ENCODE data around the gene GRIK4. TPM values are rescaled to one million over a fixed set of nuclear protein-coding genes. Genes with fewer than 3 reads are reported as not detected.

Gene GRIK4
- polyA plus RNA-seq, 1 donor, result 0.94 TPM

DNA sequence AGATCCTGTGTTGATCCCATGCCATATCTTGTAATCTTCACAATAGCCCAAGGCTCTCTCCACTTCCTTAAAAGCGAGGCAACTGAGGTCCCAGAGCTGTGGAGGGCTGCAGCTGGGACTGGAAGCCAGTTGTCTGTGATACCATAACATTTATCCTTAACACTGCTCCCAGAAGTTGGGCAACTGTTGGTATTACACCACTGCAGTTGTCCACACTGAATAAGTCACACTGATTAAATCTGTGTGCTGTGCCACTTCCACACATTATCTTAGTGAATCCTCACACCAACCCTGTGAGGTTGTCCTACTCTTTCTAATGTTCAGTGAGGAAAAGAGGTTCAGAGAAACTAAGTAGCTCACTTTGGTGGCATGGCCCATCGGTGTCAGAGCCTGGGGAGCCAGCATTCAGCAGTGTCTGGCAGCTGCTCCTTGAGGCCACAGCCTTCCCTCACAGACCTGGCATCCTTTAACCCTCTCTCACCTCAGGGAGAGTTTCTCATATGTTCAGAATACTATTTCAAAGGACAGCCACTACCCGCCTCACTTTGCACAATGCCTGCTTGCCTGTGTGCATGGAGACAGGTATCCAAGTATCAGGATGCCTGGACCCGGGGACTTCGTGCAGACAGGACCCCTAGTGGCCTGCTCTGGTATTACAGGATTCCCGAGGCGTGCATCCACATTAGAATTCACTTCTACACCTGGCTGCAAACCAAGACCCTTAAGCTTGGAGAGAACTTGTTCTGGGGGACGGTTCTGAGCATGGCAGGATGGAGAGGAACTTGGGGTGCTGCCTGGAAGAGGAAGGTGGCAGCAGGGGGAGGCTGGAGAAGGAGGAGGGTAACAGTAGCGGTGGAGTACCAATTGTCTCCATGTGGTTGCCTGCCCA, 290.5 kb downstream of the GRIK4 start:
- H3K4me1 ChIP-seq (ENCODE audit: control insufficient read depth, insufficient read depth, low read length), result no peaks in the 10 kb centered on the region
- H3K27ac ChIP-seq (ENCODE audit: low read length), result no peak overlapping the region
- H3K4me3 ChIP-seq (ENCODE audit: low read length), result no peak overlapping the region
- H3K27me3 ChIP-seq (ENCODE audit: control insufficient read depth, insufficient read depth, low read length), result no peaks in the 10 kb centered on the region
- peak; percentile 54 to 57 for DNase-seq
- H3K36me3 ChIP-seq (ENCODE audit: control insufficient read depth, insufficient read depth, low read length), result no peaks in the 10 kb centered on the region
- H3K9me3 ChIP-seq (ENCODE audit: control insufficient read depth, low read depth, low read length), result no peaks in the 10 kb centered on the region
- WGBS (ENCODE audit: insufficient coverage, low lambda C conversion rate), result no CpG with 5 or more reads among the region's 9 CpGs

DNA sequence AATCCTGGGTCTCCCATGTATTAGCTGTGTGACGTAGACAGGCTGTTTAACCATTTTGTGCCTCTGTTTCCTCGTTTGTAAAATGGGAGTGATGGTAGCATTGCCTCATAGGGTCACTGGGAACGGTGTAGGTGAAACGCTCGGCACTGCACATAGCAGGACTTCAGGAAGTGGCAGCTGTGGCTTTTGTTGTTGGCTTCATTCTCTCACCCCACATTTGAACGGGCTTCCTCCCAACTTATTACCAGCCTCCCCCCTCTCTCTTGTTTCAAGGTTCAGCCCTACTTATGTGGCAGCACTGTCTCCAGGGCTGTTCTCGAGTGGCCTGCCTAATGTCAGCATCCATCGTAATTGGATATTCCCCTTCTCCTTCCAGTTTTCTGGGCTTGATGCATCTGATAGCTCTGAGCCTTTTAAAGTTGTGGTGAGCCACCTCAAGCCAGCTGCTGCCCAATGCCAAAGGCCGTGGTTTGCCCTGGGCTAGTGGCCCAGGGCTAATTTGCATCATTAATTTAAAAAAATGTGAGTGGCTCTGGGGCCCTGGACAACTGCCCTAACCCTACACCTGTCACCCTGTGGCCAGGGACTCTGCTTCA, 294.5 kb downstream of the GRIK4 start:
- Histone ChIP-seq H3K27me3 (ENCODE audit: control insufficient read depth, insufficient read depth, low read length) (no peaks in the 10 kb centered on the region), H3K4me1 (ENCODE audit: control insufficient read depth, insufficient read depth, low read length) (no peaks in the 10 kb centered on the region), H3K36me3 (ENCODE audit: control insufficient read depth, insufficient read depth, low read length) (no peaks in the 10 kb centered on the region), H3K9me3 (ENCODE audit: control insufficient read depth, low read depth, low read length) (no peaks in the 10 kb centered on the region), H3K4me3 (ENCODE audit: low read length) (no peak overlapping the region), H3K27ac (ENCODE audit: low read length) (no peak overlapping the region)
- no peak for DNase-seq
- no CpG with 5 or more reads among the region's 9 CpGs for WGBS (ENCODE audit: insufficient coverage, low lambda C conversion rate)

DNA sequence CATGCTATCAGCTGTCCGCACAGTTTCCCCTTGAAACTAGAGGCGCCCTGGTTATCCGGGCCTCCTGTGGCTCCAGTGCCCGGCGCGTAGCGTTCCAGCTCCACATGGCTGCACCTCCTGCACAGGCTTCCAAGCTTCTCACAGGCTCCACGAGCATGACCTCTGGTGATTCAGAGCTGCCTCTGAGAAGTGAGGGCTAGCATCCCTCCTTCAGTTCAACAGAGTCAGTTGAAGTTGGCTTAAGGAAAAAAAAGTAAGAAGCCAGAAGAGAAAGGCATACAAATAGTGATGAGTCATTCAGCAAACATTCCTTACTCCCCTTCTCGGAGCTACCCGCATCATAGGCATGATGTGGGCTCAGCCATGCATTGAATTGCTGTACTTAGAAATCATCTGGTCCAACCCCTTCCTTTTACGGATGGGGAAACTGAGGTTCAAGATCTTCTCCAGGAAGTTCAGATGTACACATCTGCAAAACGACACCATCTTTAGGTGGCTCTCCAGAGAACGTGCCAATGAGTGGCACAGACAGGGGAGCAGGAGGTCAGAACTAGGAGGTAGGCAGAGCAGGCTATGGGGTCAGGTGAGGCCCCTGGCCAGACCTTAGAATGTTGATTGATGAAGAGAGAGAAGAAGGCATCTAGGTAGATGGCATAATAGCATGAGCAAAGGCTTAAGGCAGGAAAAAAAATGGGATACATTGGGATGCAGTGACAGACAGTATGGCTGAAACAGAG, 296.0 kb downstream of the GRIK4 start:
- Histone ChIP-seq H3K4me3 (ENCODE audit: low read length) (no peak overlapping the region), H3K27ac (ENCODE audit: low read length) (no peak overlapping the region), H3K27me3 (ENCODE audit: control insufficient read depth, insufficient read depth, low read length) (no peaks in the 10 kb centered on the region), H3K36me3 (ENCODE audit: control insufficient read depth, insufficient read depth, low read length) (no peaks in the 10 kb centered on the region), H3K9me3 (ENCODE audit: control insufficient read depth, low read depth, low read length) (no peaks in the 10 kb centered on the region), H3K4me1 (ENCODE audit: control insufficient read depth, insufficient read depth, low read length) (no peaks in the 10 kb centered on the region)
- WGBS (ENCODE audit: insufficient coverage, low lambda C conversion rate), result no CpG with 5 or more reads among the region's 13 CpGs
- no peak for DNase-seq

GRCh38 chr11:120808616-120809050, 297.1 kb downstream of the GRIK4 start:
- no peak overlapping the region for H3K27ac ChIP-seq (ENCODE audit: low read length)
- DNase-seq, result no peak
- no CpG with 5 or more reads among the region's 5 CpGs for WGBS (ENCODE audit: insufficient coverage, low lambda C conversion rate)

GRCh38 chr11:120810251-120810650, 298.7 kb downstream of the GRIK4 start:
- no peaks in the 10 kb centered on the region for H3K36me3 ChIP-seq (ENCODE audit: control insufficient read depth, insufficient read depth, low read length)
- no peak overlapping the region for H3K4me3 ChIP-seq (ENCODE audit: low read length)
- H3K27me3 ChIP-seq (ENCODE audit: control insufficient read depth, insufficient read depth, low read length), result no peaks in the 10 kb centered on the region
- no peaks in the 10 kb centered on the region for H3K4me1 ChIP-seq (ENCODE audit: control insufficient read depth, insufficient read depth, low read length)
- no peaks in the 10 kb centered on the region for H3K9me3 ChIP-seq (ENCODE audit: control insufficient read depth, low read depth, low read length)
- no peak overlapping the region for H3K27ac ChIP-seq (ENCODE audit: low read length)
- no peak for DNase-seq
- WGBS (ENCODE audit: insufficient coverage, low lambda C conversion rate), result no CpG with 5 or more reads among the region's 2 CpGs

More at GRCh38 chr11:120808616-120809050, 297.1 kb downstream of the GRIK4 start:
- H3K9me3 ChIP-seq (ENCODE audit: control insufficient read depth, low read depth, low read length), result no peaks in the 10 kb centered on the region
- H3K4me1 ChIP-seq (ENCODE audit: control insufficient read depth, insufficient read depth, low read length), result no peaks in the 10 kb centered on the region
- no peaks in the 10 kb centered on the region for H3K27me3 ChIP-seq (ENCODE audit: control insufficient read depth, insufficient read depth, low read length)
- H3K4me3 ChIP-seq (ENCODE audit: low read length), result no peak overlapping the region
- no peaks in the 10 kb centered on the region for H3K36me3 ChIP-seq (ENCODE audit: control insufficient read depth, insufficient read depth, low read length)

DNA sequence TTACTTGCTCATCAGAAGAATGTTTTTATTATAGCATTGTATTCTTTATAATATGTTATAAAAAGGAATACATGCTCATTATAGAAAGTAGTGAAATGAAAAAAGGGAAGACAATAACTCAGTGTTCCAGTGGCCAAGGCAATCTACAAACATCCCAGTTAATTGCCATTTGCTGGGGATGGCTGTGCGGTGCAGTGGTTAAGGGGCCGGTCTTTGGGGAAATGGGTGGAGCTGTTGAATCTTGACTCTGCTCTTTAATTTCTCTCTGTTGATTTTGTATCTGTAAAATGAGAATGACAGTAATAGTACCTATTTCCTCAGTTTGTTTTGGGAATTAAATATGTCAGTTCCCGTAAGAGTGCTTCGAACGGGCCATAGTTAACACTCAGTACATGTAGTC, 299.7 kb downstream of the GRIK4 start:
- Histone ChIP-seq H3K36me3 (ENCODE audit: control insufficient read depth, insufficient read depth, low read length) (no peaks in the 10 kb centered on the region), H3K4me3 (ENCODE audit: low read length) (no peak overlapping the region), H3K4me1 (ENCODE audit: control insufficient read depth, insufficient read depth, low read length) (no peaks in the 10 kb centered on the region), H3K27ac (ENCODE audit: low read length) (no peak overlapping the region), H3K27me3 (ENCODE audit: control insufficient read depth, insufficient read depth, low read length) (no peaks in the 10 kb centered on the region), H3K9me3 (ENCODE audit: control insufficient read depth, low read depth, low read length) (no peaks in the 10 kb centered on the region)
- no CpG with 5 or more reads among the region's 5 CpGs for WGBS (ENCODE audit: insufficient coverage, low lambda C conversion rate)
- DNase-seq, result no peak

DNA sequence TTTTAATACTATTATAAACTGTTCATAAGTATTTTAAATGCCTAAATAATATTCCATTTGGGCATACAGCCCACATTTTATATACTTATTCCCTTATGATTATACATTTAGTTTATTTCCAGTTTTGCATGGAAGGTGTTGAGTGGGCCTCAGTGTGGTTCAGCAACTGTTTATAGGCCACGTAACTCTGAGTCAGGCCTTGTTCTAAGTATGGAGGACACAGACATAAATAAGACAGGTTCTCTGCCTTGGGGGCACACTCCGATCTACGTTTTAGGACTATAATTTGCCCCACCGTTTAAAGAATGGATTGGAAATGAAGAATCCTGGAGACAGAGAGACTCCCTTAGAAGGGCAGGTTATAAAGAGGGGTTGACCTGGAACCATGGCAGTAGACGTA, 300.2 kb downstream of the GRIK4 start:
- WGBS (ENCODE audit: insufficient coverage, low lambda C conversion rate), result 100% methylated on average over 1 of the region's 5 CpGs

GRCh38 chr11:120814531-120815318, 303.2 kb downstream of the GRIK4 start:
- no peaks in the 10 kb centered on the region for H3K27me3 ChIP-seq (ENCODE audit: control insufficient read depth, insufficient read depth, low read length)
- WGBS (ENCODE audit: insufficient coverage, low lambda C conversion rate), result 75% methylated on average over 4 of the region's 21 CpGs

More for the DNA sequence above, 300.2 kb downstream of the GRIK4 start:
- Histone ChIP-seq H3K9me3 (ENCODE audit: control insufficient read depth, low read depth, low read length) (no peaks in the 10 kb centered on the region), H3K4me1 (ENCODE audit: control insufficient read depth, insufficient read depth, low read length) (no peaks in the 10 kb centered on the region), H3K27me3 (ENCODE audit: control insufficient read depth, insufficient read depth, low read length) (no peaks in the 10 kb centered on the region), H3K36me3 (ENCODE audit: control insufficient read depth, insufficient read depth, low read length) (no peaks in the 10 kb centered on the region), H3K27ac (ENCODE audit: low read length) (no peak overlapping the region), H3K4me3 (ENCODE audit: low read length) (no peak overlapping the region)
- no peak for DNase-seq

DNA sequence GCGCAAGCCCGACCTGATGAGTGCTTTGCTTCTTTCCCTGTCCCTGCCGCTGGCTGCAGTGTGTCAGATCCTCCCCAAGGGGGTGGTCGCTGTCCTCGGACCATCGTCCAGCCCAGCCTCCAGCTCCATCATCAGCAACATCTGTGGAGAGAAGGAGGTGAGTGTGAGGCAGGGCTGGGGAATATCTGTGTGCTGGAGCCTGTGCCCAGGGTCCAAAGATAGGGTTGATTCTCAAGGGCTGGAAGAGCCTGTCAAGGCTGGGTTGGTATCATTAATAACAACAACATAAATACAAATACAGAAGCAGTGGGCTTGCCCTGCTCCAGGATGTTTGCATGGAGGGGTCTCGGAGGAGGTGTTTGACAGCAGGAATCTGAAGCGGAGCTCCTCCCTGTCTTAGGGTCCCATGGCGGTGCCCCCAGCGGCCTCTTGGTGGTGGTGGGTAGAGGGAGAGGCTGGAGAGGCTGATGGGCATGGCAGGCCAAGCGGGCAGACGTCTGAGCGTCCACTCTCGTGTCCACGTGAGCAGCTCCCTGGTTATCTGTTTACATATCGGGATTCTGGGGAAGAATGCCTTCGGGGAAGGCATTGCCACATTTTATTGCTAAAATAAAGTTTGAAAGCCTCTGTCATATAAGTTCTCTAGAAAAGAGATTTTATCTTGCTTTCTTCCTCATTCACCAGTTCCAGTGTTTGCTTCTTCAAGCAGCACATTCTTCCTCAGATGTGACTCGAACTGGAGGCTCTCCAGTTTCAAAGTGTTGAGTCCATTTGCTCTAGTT, 304.0 kb downstream of the GRIK4 start:
- H3K4me1 ChIP-seq (ENCODE audit: control insufficient read depth, insufficient read depth, low read length), result no peaks in the 10 kb centered on the region
- no peak overlapping the region for H3K27ac ChIP-seq (ENCODE audit: low read length)
- no CpG with 5 or more reads among the region's 18 CpGs for WGBS (ENCODE audit: insufficient coverage, low lambda C conversion rate)
- no peaks in the 10 kb centered on the region for H3K27me3 ChIP-seq (ENCODE audit: control insufficient read depth, insufficient read depth, low read length)
- H3K9me3 ChIP-seq (ENCODE audit: control insufficient read depth, low read depth, low read length), result no peaks in the 10 kb centered on the region
- no peak for DNase-seq
- H3K4me3 ChIP-seq (ENCODE audit: low read length), result no peak overlapping the region
- no peaks in the 10 kb centered on the region for H3K36me3 ChIP-seq (ENCODE audit: control insufficient read depth, insufficient read depth, low read length)

More at GRCh38 chr11:120814531-120815318, 303.2 kb downstream of the GRIK4 start:
- H3K4me3 ChIP-seq (ENCODE audit: low read length), result no peak overlapping the region
- H3K27ac ChIP-seq (ENCODE audit: low read length), result no peak overlapping the region
- no peaks in the 10 kb centered on the region for H3K36me3 ChIP-seq (ENCODE audit: control insufficient read depth, insufficient read depth, low read length)
- H3K9me3 ChIP-seq (ENCODE audit: control insufficient read depth, low read depth, low read length), result no peaks in the 10 kb centered on the region
- no peak for DNase-seq
- no peaks in the 10 kb centered on the region for H3K4me1 ChIP-seq (ENCODE audit: control insufficient read depth, insufficient read depth, low read length)
